ENCODE data around the gene ATP5MK.
"Not testable (repeated sequence)": the region's sequence is repeated elsewhere in the genome, so short reads cannot be mapped to it uniquely, and the experiment has no call there.

Gene ATP5MK

GRCh38 chr10:103397191-103397825 lies 1.0 kb upstream of the ATP5MK start:
- DNase-seq (ENCODE audit: low read depth in 3 of 3), result no peak

- no peak for DNase-seq (ENCODE audit: low read depth in 3 of 3)
These were observed 463 bp upstream of the ATP5MK start for GRCh38 chr10:103396789-103397087.

- no peak for DNase-seq (ENCODE audit: low read depth in 3 of 3)
These were observed 565 bp downstream of the ATP5MK start for GRCh38 chr10:103395754-103396066.

GRCh38 chr10:103394180-103394579 lies 2.1 kb downstream of the ATP5MK start:
- no peak for DNase-seq (ENCODE audit: low read depth in 3 of 3)

- no peak for DNase-seq (ENCODE audit: low read depth in 3 of 3)
These were observed 13.5 kb downstream of the ATP5MK start for GRCh38 chr10:103382769-103383168.

GRCh38 chr10:103374263-103374662 lies 22.0 kb downstream of the ATP5MK start:
- no peak for DNase-seq (ENCODE audit: low read depth in 3 of 3)

GRCh38 chr10:103373544-103373943 lies 22.7 kb downstream of the ATP5MK start:
- no peak for DNase-seq (ENCODE audit: low read depth in 3 of 3)

- peak; percentile 50 to 80 (median 79) for DNase-seq (ENCODE audit: low read depth in 3 of 3)
These were observed 28.3 kb downstream of the ATP5MK start, which contains the start of gene TAF5 for GRCh38 chr10:103367782-103368518. TAF5 (plus strand) TSS chr10:103367976; CDS start chr10:103367990, 14 bp downstream.

GRCh38 chr10:103367379-103367781 lies 28.9 kb downstream of the ATP5MK start:
- no peak for DNase-seq (ENCODE audit: low read depth in 3 of 3)

- not testable (repeated sequence) for DNase-seq (ENCODE audit: low read depth in 3 of 3)
These were observed 35.5 kb downstream of the ATP5MK start for GRCh38 chr10:103360791-103361190.

GRCh38 chr10:103359493-103359892 lies 36.8 kb downstream of the ATP5MK start:
- DNase-seq (ENCODE audit: low read depth in 3 of 3), result not testable (repeated sequence)

- DNase-seq (ENCODE audit: low read depth in 3 of 3), result no peak
These were observed 40.2 kb downstream of the ATP5MK start for GRCh38 chr10:103355906-103356599.

- DNase-seq (ENCODE audit: low read depth in 3 of 3), result not testable (repeated sequence)
These were observed 41.7 kb downstream of the ATP5MK start for GRCh38 chr10:103354567-103354966.

- DNase-seq (ENCODE audit: low read depth in 3 of 3), result no peak
These were observed 43.0 kb downstream of the ATP5MK start for GRCh38 chr10:103353281-103353680.

GRCh38 chr10:103350517-103351260 lies 45.6 kb downstream of the ATP5MK start, which contains the start of gene PCGF6:
PCGF6 (minus strand) TSS chr10:103351140; CDS start chr10:103351066, 74 bp downstream.
- peak; percentile 39 to 70 (median 46) for DNase-seq (ENCODE audit: low read depth in 3 of 3)

- no peak for DNase-seq (ENCODE audit: low read depth in 3 of 3)
These were observed 46.1 kb downstream of the ATP5MK start for GRCh38 chr10:103350175-103350516.
